ENCODE data around the gene FRY.

GRCh38 chr13:32305646-32306045, 274.1 kb downstream of the FRY start:
- TF ChIP-seq POLR2A (IDR thresholded peaks at IDR 0.05; ENCODE audit: low read length) (no peak), GATA1 (IDR thresholded peaks at IDR 0.05; ENCODE audit: low read depth, low read length) (no peak)

Data from erythroblast (primary cell).